Pancreas (tissue), 10 donors: ENCODE data around the gene SBK3. TPM values are rescaled to one million over a fixed set of nuclear protein-coding genes. Genes with fewer than 3 reads are reported as not detected.
"Not testable (repeated sequence)": the region's sequence is repeated elsewhere in the genome, so short reads cannot be mapped to it uniquely, and the experiment has no call there.

Experiments used
- ATAC-seq, 4 donors: fragments of 200-7000 bp; cut with Tn5 transposase; one replicate each; pipeline versions ENCODE4 v1.8.0 to v1.9.1; 2020; ENCODE audit warnings: mild to moderate bottlenecking in 4 of 4, moderate library complexity in 4 of 4
- DNase-seq, 6 donors: peaks; one replicate each; pipeline ENCODE4 v3.0.0-alpha.2; 2020
- FAIRE-seq: peaks from 2 replicates; lab custom pipeline; 2012; peaks lifted over from hg19 to GRCh38; lab: Jason Lieb, UNC
- H3K27ac ChIP-seq, 4 donors: fragments of 200-600 bp; sonication (generic); 1 replicate in 3 of 4; 2 replicates in 1 of 4; pipeline versions ENCODE4 v1.5.0 to v1.8.0; 2020
- H3K27me3 ChIP-seq, 4 donors: fragments of 200-600 bp; one replicate each; pipeline ENCODE4 v1.8.0; 2021
- H3K36me3 ChIP-seq, 3 donors: fragments of 200-600 bp; sonication (generic) in 1 of 3; one replicate each; pipeline versions ENCODE4 v1.5.0 to v1.8.0; 2020 to 2021
- H3K4me1 ChIP-seq, 3 donors: fragments of 200-600 bp; one replicate each; pipeline ENCODE4 v1.8.0; 2021
- H3K4me3 ChIP-seq, 4 donors: fragments of 200-600 bp; sonication (generic) in 2 of 4; one replicate each; pipeline versions ENCODE4 v1.5.0 to v1.8.0; 2020 to 2021
- H3K9me3 ChIP-seq, 4 donors: fragments of 200-600 bp; one replicate each; pipeline ENCODE4 v1.8.0; 2021
- CTCF ChIP-seq, 4 donors: fragments of 200-600 bp; sonication (generic) in 3 of 4; IDR thresholded peaks; one replicate each; pipeline versions ENCODE4 v1.5.0 to v1.8.0; 2021; ENCODE audit warnings: antibody characterized with exemption in 4 of 4
- WGBS, 2 donors: extraction: QIAGEN DNeasy Blood & Tissue Kit; methylation state at CpG; one replicate each; pipeline ENCODE4 v1.1.7; 2013; 5-methylcytosine and 5-hydroxymethylcytosine counted together
- intact Hi-C, 3 donors: fragments of 100-400 bp; cut with DNase I; formaldehyde crosslinking; loops; one replicate each; pipeline versions ENCODE4 v1.11.1 to v1.14.2; 2022
- polyA plus RNA-seq, 2 donors: library from polyadenylated mRNA; stranded (reverse); fragments of 200-250 nt; gene quantifications; one replicate each; pipeline ENCODE4 v1.2.3, GENCODE V29; 2013
- total RNA-seq, 6 donors: library from RNA; stranded (reverse); fragmentation: NEBNext Ultra II Directional in 4 of 6; extraction: Animal tissue kit (Norgen Biotek cat#: 25700) in 4 of 6; gene quantifications; one replicate each; pipeline versions ENCODE4 v1.2.1 to v1.2.4, GENCODE V29; 2021 to 2023
- donor health status: healthy with polysubstance abuse.
- donor health status: DM: no; HTN: no; CAD: no; lungs with moderate emphysema.
- donor health status: DM: no; HTN: no; CAD: no.
- donor health status: control.
- donor health status: control.
- donor health status: Bipolar disorder and iron deficiency.
- donor health status: DM: yes; HTN: yes; CAD: no.
- donor health status: DM: no; HTN: no; CAD: no.
- donor health status: DM: no; HTN: no; CAD: no.
- donor health status: DM: yes; HTN: yes; CAD: no.

SBK3 gene
- total and polyA plus RNA-seq, 8 donors: 0.11 to 0.28 (median 0.18) TPM; not detected in 4

DNA sequence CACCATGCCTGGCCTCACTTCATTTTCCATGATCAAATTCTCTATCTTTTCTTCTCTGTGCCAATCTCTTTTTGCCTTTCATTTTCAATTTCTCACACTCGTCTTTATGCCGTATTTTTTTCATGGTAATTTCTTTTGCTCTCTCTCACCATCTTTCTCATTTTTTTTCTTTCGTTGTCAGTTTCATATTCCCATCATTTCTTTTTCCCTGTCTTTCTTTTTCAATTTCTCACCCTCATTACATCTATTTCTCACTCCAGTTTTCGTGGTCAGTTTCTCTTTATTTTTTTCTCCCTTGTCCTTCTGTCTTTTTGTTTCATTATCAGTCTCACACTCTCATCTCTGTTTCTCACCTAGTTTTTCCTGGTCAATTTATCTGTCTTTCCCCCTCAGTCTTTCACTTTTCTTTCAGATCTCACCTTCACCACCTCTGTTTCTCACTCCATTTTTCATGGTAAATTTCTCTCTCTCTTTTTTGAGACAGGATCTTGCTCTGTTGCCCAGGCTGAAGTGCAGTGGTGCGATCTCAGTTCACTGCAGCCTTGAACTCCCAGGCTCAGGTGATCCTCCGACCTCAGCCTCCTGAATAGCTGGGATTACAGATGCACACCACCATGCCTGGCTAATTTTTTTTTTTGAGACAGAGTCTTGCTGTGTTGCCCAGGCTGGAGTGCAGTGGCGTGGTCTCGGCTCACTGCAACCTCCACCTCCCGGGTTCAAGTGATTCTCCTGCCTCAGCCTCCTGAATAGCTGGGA, 43.0 kb downstream of the SBK3 start:
- WGBS, 2 donors: 87 to 93% methylated on average over 9 of the region's 9 CpGs
- intact Hi-C loops: loop anchor here in 2 of 3 donors (5.0 kb wide), 2 partner anchors 360 to 365 kb away; no protein-coding TSS in a partner anchor
- H3K27ac ChIP-seq: no peak overlapping the region
- H3K36me3 ChIP-seq: no peaks in the 10 kb centered on the region
- H3K4me3 ChIP-seq: no peak overlapping the region
- ATAC-seq (no peak), FAIRE-seq (no peak), DNase-seq (no peak)
- H3K9me3 ChIP-seq: no peaks in the 10 kb centered on the region
- H3K27me3 ChIP-seq: no peaks in the 10 kb centered on the region
- TF ChIP-seq CTCF (IDR thresholded peaks at IDR 0.05): no peak
- H3K4me1 ChIP-seq: no peaks in the 10 kb centered on the region

GRCh38 chr19:55500368-55500952, 44.9 kb downstream of the SBK3 start:
- FAIRE-seq (no peak), ATAC-seq (no peak), DNase-seq (peak in 2 of 6 donors; percentile 19 to 58)
- Histone ChIP-seq H3K4me3 (no peak overlapping the region), H3K27me3 (no peaks in the 10 kb centered on the region), H3K36me3 (no peaks in the 10 kb centered on the region), H3K4me1 (no peaks in the 10 kb centered on the region), H3K27ac (no peak overlapping the region), H3K9me3 (no peaks in the 10 kb centered on the region)
- 86 to 90% methylated on average over 26 of the region's 26 CpGs for WGBS, 2 donors
- TF ChIP-seq CTCF (IDR thresholded peaks at IDR 0.05): no peak
- intact Hi-C loops: loop anchor here in 2 of 3 donors (5.0 kb wide), 2 partner anchors 358 to 363 kb away; no protein-coding TSS in a partner anchor

GRCh38 chr19:55498246-55498840, 47.0 kb downstream of the SBK3 start:
- no peaks in the 10 kb centered on the region for H3K4me1 ChIP-seq
- DNase-seq (peak in 1 of 6 donors; percentile 0), FAIRE-seq (no peak), ATAC-seq (no peak)
- TF ChIP-seq CTCF (IDR thresholded peaks at IDR 0.05): no peak
- 34 to 35% methylated on average over 2 of the region's 2 CpGs for WGBS, 2 donors
- no peaks in the 10 kb centered on the region for H3K9me3 ChIP-seq
- no peak overlapping the region for H3K27ac ChIP-seq
- intact Hi-C loops: no loop called here
- no peaks in the 10 kb centered on the region for H3K36me3 ChIP-seq
- no peak overlapping the region for H3K4me3 ChIP-seq
- no peaks in the 10 kb centered on the region for H3K27me3 ChIP-seq

DNA sequence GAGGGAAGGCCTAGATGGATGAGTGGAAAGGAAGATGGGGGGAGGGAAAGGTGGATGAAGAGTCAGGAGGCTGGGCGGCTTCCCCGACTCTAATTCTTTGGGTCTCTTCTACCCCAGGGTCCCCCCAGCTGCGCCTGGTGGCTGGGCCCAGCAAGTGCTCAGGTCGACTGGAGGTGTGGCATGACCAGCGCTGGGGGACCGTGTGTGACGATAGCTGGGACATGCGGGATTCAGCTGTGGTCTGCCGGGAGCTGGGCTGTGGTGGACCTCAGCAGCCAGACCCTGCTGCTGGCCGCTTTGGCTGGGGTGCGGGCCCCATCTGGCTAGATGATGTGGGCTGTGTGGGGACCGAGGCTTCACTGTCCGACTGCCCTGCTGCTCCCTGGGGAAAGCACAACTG, 47.6 kb downstream of the SBK3 start:
- ATAC-seq: no peak
- H3K27me3 ChIP-seq: no peaks in the 10 kb centered on the region
- no peak for FAIRE-seq
- H3K9me3 ChIP-seq: no peaks in the 10 kb centered on the region
- intact Hi-C loops: no loop called here
- H3K4me1 ChIP-seq: no peaks in the 10 kb centered on the region
- H3K4me3 ChIP-seq: no peak overlapping the region
- no peak overlapping the region for H3K27ac ChIP-seq
- 71 to 79% methylated on average over 13 of the region's 13 CpGs for WGBS, 2 donors
- TF ChIP-seq CTCF (IDR thresholded peaks at IDR 0.05): no peak
- DNase-seq: no peak
- H3K36me3 ChIP-seq: no peaks in the 10 kb centered on the region

- H3K4me3 ChIP-seq, ATAC-seq, FAIRE-seq, intact Hi-C loops, H3K36me3 ChIP-seq, H3K27me3 ChIP-seq, H3K9me3 ChIP-seq, H3K27ac ChIP-seq, H3K4me1 ChIP-seq: not testable (repeated sequence)
- DNase-seq: peak in 1 of 6 donors; percentile 3
- 76 to 77% methylated on average over 10 of the region's 10 CpGs for WGBS, 2 donors
Observed at GRCh38 chr19:55496820-55497219, 48.5 kb downstream of the SBK3 start.
